Measurements from ENCODE around the gene GPS2. TPM values are rescaled to one million over a fixed set of nuclear protein-coding genes. Genes with fewer than 3 reads are reported as not detected.

GPS2 gene
- total RNA-seq, 1 donor from 2014 or later: 56.2 TPM

- Mint-ChIP-seq H3K4me3 (peak within 1 kb of the TSS; percentile 90), H3K4me1 (peaks cover 40% of the 10 kb centered on the region), H3K9me3 (no peaks in the 10 kb centered on the region), H3K27me3 (peaks cover 5% of the 10 kb centered on the region), H3K27ac (peak within 1 kb of the TSS; percentile 99), H3K36me3 (ENCODE audit: low read depth) (peaks cover 42% of the 10 kb centered on the region)
- intact Hi-C loops (cut with micrococcal nuclease): loop anchor here (1.0 to 5.0 kb wide), 7 partner anchors 26 to 379 kb away; partner anchors contain the start of genes ELP5, PHF23, POLR2A and SLC16A13
- DNase-seq: peak; percentile 100
These were observed 8.1 kb downstream of the GPS2 start, which contains the start of gene EIF5A for GRCh38 chr17:7306911-7307685. Gene EIF5A (plus strand): TSS chr17:7307628. CDS start chr17:7309636, 2,008 bp downstream.

DNA sequence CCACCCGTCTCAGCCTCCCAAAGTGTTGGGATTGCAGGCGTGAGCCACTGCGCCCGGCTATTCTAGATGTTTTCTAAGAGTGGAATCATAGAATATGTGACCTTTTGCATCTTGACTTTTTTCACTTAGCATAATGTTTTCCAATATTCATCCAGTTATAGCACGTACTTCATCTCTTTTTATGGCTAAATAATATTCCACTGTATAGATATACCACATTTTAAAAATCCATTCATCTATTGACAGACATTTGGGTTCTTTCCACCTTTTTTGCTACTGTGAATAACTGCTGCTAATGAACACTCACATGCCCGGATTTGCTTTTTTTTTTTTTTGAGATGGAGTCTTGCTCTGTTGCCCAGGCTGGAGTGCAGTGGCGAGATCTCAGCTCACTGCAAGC is 11.0 kb downstream of the GPS2 start:
- no peak for DNase-seq
- H3K4me3 Mint-ChIP-seq: no peak overlapping the region
- H3K9me3 Mint-ChIP-seq: no peaks in the 10 kb centered on the region
- H3K4me1 Mint-ChIP-seq: peaks cover 15% of the 10 kb centered on the region
- intact Hi-C loops (cut with micrococcal nuclease): no loop called here
- peaks cover 17% of the 10 kb centered on the region for H3K27me3 Mint-ChIP-seq
- no peak overlapping the region for H3K27ac Mint-ChIP-seq
- peaks cover 14% of the 10 kb centered on the region for H3K36me3 Mint-ChIP-seq (ENCODE audit: low read depth)

DNA sequence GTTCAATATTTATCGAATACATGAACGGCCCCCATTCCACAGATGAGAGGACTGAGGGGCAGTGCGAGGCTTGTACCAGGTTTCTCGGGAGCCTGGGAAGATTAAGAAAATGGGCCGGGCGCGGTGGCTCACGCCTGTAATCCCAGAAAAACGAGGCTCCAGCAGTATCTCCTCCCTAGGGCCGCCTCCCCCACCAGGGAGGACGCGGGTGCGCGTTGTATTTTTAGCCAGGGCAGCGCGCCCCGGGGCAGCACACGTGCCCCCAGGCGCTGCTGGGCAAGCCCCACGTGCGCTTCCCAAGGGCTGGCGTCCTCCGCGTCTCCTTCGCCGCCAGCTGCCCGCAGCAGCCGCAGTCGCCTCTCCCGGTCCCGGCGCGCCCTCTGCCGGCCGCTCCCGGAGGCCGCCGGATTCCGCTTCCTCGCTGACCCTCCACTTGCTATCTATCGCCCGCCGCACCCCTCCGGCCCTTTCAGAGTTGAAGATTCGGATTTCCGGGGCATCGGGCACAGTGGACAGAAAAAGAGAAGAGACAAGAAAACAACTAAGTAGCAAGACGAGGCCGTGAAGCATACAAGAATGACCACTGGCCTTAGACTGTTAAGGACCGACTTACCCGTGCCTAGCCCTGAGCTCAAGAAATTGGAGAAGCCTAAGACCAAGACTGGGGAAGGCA is 18.8 kb downstream of the GPS2 start:
- H3K4me3 Mint-ChIP-seq: peak overlapping the region; percentile 77
- intact Hi-C loops (cut with micrococcal nuclease): loop anchor here (1.0 to 2.0 kb wide), 3 partner anchors 16 to 244 kb away; no protein-coding TSS in a partner anchor
- H3K4me1 Mint-ChIP-seq: peaks cover 15% of the 10 kb centered on the region
- peaks cover 45% of the 10 kb centered on the region for H3K27me3 Mint-ChIP-seq
- H3K36me3 Mint-ChIP-seq (ENCODE audit: low read depth): no peaks in the 10 kb centered on the region
- H3K27ac Mint-ChIP-seq: no peak overlapping the region
- no peaks in the 10 kb centered on the region for H3K9me3 Mint-ChIP-seq
- DNase-seq: peak; percentile 93

GRCh38 chr17:7295230-7296180 is 19.7 kb downstream of the GPS2 start:
- Mint-ChIP-seq H3K4me1 (peaks cover 15% of the 10 kb centered on the region), H3K36me3 (ENCODE audit: low read depth) (no peaks in the 10 kb centered on the region), H3K9me3 (no peaks in the 10 kb centered on the region), H3K27me3 (peaks cover 50% of the 10 kb centered on the region), H3K4me3 (peak overlapping the region; percentile 77), H3K27ac (peak overlapping the region; percentile 56)
- intact Hi-C loops (cut with micrococcal nuclease): loop anchor here (1.0 to 2.0 kb wide), 3 partner anchors 15 to 243 kb away; no protein-coding TSS in a partner anchor
- peak; percentile 64 for DNase-seq

DNA sequence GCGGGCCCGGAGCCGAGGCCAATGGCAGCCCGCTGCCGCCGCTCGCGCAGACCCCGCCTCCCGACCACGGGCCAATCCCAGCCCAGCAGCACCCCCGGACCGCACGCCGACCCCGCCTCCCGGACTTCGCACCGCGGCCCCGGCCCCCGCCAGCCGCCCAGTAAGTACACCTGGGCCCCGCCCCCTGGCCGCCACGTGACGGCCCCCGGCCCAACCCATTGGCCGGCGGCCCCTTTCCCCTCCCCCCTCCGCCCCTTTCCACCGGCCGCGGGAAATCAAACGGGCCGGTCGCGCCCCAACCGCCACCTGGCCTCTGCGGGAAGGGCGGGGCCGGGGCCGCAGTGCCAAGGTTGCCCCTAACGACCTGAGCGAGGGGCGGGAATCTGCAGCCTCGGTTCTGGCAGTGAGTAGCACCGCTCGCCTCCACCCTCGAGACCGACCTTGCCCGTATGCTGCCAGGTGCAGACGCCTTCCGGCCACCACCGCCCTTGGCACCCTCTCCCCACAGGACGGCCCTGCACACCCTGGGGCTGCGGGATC is 20.5 kb downstream of the GPS2 start, which contains the start of gene YBX2:
YBX2 (minus strand) TSS at position 26 of the 540 bp plus-strand sequence. CDS start 139 bp downstream, outside the sequence.
- H3K27ac Mint-ChIP-seq: peak within 1 kb of the TSS; percentile 56
- H3K4me1 Mint-ChIP-seq: peaks cover 15% of the 10 kb centered on the region

DNA sequence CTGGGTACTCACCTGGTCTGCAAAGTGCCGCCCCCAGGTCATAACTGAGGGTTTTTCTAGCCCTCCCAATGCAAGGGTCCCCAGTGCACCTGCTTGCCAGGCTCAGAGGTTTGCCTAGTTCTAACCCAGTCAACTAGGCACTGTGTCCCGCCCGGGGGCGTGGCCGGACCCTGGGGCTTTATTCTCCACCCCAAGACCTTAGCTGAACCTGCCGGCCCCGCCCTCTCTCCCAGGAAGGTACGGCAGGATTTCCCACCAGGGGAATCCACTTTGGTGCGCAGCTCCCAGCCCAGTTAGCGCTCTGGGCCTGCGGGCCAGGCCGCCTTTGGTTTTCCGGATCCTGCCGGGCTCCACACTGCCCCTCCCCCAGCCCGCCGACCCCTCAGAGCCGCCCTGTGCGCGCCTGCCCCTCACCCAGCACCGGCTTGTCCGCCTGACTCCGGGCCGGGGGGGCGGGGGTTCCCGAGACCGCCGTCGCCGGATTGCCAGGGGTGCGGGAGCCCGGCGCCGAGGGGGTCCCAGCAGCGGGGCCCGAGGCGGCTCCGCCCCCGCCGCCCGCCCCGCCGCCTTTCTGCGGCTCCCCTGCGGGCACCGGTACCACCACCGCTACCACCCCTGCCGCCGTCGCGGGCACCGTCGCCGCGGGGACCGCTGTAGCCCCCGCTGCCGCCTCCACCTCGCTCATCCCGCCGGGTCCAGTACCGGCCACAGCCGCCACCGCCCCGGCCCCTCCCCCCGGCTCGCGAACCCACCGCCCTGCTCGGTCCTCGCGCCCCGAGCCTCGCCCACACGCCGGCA is 21.1 kb downstream of the GPS2 start:
- intact Hi-C loops (cut with micrococcal nuclease): no loop called here
- Mint-ChIP-seq H3K4me1 (peaks cover 15% of the 10 kb centered on the region), H3K9me3 (no peaks in the 10 kb centered on the region), H3K36me3 (ENCODE audit: low read depth) (no peaks in the 10 kb centered on the region), H3K4me3 (peak overlapping the region; percentile 77), H3K27me3 (peaks cover 43% of the 10 kb centered on the region), H3K27ac (no peak overlapping the region)
- peak; percentile 75 for DNase-seq

More for the DNA sequence above, 20.5 kb downstream of the GPS2 start, which contains the start of gene YBX2:
- no peaks in the 10 kb centered on the region for H3K9me3 Mint-ChIP-seq
- DNase-seq: peak; percentile 93
- no peaks in the 10 kb centered on the region for H3K36me3 Mint-ChIP-seq (ENCODE audit: low read depth)
- intact Hi-C loops (cut with micrococcal nuclease): no loop called here
- H3K4me3 Mint-ChIP-seq: peak within 1 kb of the TSS; percentile 77
- peaks cover 45% of the 10 kb centered on the region for H3K27me3 Mint-ChIP-seq

- Mint-ChIP-seq H3K27ac (peak overlapping the region; percentile 59), H3K27me3 (peaks cover 46% of the 10 kb centered on the region), H3K4me3 (peak overlapping the region; percentile 30), H3K4me1 (peaks cover 15% of the 10 kb centered on the region), H3K36me3 (ENCODE audit: low read depth) (no peaks in the 10 kb centered on the region), H3K9me3 (no peaks in the 10 kb centered on the region)
- intact Hi-C loops (cut with micrococcal nuclease): no loop called here
- DNase-seq: no peak
These were observed 22.0 kb downstream of the GPS2 start for GRCh38 chr17:7293159-7293558.

DNA sequence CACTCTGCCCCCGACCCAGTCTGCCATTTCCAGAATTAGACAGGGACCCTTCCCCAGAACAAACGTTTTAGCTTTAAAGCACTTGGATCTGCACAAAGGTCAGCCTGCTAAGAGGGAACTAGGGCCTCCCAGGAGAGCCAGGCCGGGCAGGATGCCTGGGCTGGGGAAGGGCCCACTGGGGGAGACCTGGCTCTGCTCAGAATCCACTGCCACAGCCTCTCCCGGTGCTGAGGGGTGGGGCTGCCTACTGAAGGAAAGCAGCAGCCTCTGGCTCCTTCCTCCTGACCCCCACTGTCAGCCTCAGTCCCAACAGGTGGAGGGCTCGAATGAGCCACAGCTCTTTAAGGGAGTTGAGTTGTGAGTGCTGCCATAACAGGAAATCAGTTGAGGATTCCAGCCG is 22.4 kb downstream of the GPS2 start:
- Mint-ChIP-seq H3K36me3 (ENCODE audit: low read depth) (no peaks in the 10 kb centered on the region), H3K9me3 (no peaks in the 10 kb centered on the region), H3K27ac (peak overlapping the region; percentile 59), H3K4me3 (no peak overlapping the region), H3K27me3 (peaks cover 49% of the 10 kb centered on the region), H3K4me1 (peaks cover 15% of the 10 kb centered on the region)
- intact Hi-C loops (cut with micrococcal nuclease): no loop called here
- peak; percentile 57 for DNase-seq

GRCh38 chr17:7292194-7292593 is 23.0 kb downstream of the GPS2 start:
- Mint-ChIP-seq H3K36me3 (ENCODE audit: low read depth) (no peaks in the 10 kb centered on the region), H3K9me3 (no peaks in the 10 kb centered on the region), H3K27ac (no peak overlapping the region), H3K4me1 (peaks cover 15% of the 10 kb centered on the region), H3K4me3 (no peak overlapping the region), H3K27me3 (peaks cover 52% of the 10 kb centered on the region)
- DNase-seq: no peak
- intact Hi-C loops (cut with micrococcal nuclease): no loop called here

DNA sequence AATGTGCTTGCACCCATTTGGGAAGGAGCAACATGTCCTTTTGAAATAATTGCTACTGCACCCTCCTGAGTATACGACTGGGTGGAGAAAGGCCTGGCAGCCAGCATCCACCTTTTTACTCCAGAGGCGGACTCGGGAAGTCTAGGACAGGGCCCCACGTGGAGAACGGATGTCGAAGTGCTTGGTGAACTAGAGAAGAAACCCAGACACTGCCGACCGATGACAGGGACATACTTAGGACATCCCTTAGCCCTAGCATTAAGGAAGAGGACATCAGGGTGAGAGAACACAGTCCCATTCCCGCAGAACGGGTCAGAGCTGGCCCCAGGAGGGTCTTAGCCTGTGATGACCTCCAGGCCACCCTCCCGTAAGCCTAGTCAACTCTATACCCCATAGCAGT is 24.5 kb downstream of the GPS2 start:
- Mint-ChIP-seq H3K27ac (no peak overlapping the region), H3K4me1 (peaks cover 8% of the 10 kb centered on the region), H3K36me3 (ENCODE audit: low read depth) (no peaks in the 10 kb centered on the region), H3K4me3 (no peak overlapping the region), H3K27me3 (peaks cover 50% of the 10 kb centered on the region), H3K9me3 (no peaks in the 10 kb centered on the region)
- intact Hi-C loops (cut with micrococcal nuclease): no loop called here
- DNase-seq: no peak

DNA sequence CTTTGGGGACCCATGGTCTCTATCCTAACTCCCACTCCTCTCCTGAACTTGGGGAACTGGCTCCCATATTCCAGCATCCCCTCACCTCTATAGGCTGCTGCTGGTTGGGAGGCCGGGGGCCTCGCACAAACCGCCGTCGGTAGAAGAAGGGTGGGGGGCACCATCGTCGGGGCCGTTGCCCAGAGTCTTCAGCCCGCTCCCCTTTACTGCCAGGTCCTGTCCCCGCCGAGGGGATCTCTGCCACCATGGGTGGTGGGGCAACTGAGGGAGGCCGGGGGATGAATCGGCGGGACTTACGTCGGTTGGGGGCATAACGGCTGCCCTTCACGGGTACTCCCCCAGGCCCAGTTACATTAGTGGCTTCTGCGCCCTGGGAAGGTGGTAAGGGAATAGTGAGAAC is 25.0 kb downstream of the GPS2 start:
- intact Hi-C loops (cut with micrococcal nuclease): no loop called here
- H3K36me3 Mint-ChIP-seq (ENCODE audit: low read depth): no peaks in the 10 kb centered on the region

DNA sequence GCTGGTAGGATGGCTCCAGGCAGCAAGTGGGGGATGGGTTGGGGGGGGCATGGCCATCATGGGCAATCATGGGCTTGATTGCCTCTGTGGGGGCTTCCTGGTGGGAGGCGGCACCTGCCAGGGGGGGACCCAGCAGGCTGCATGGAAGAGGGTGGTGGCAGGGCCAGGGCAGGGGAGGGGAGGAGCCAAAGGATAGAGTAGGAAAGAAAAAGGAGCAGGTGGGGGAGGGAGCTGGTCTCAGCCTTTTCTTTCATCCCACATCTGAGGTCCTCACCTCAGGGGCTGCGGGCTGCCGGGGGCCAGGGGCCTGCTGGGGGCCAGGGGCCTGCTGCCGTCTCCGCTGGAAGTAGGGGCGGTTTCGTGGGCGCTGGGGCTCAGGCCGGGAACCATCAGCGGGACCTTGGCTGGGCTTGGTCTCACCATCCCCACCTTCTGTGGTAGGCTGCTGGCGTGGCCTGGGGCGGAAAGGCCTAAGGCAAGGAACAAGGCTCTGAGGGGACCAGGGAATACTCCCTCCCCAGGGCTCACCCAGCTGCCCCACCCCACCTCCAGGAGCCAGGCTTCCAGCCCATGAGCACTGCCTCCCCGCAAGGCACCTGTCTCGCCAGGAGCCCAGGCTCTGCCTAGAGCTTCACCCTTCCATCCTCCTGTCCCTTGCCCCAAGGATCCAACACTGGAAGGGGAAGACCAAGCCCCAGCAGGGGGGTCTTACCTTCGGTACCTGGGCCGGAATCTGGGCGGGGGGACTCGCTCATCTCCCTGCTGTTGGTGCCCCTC is 25.7 kb downstream of the GPS2 start:
- Mint-ChIP-seq H3K4me3 (no peak overlapping the region), H3K27me3 (peaks cover 44% of the 10 kb centered on the region), H3K36me3 (ENCODE audit: low read depth) (no peaks in the 10 kb centered on the region), H3K9me3 (no peaks in the 10 kb centered on the region), H3K4me1 (peaks cover 2% of the 10 kb centered on the region), H3K27ac (no peak overlapping the region)
- DNase-seq: no peak
- intact Hi-C loops (cut with micrococcal nuclease): no loop called here

More for the DNA sequence above, 25.0 kb downstream of the GPS2 start:
- Mint-ChIP-seq H3K27me3 (peaks cover 47% of the 10 kb centered on the region), H3K27ac (no peak overlapping the region), H3K4me3 (no peak overlapping the region), H3K9me3 (no peaks in the 10 kb centered on the region), H3K4me1 (peaks cover 6% of the 10 kb centered on the region)
- no peak for DNase-seq

All from activated CD4-positive, alpha-beta T cell treated with anti-CD3 and anti-CD28 coated beads, Interleukin-2, amount 10 ng/mL, durations not matched to agents 24 days and 14 days (primary cell).